H1 (cell line): ENCODE results near the gene SAFB2. TPM values are rescaled to one million over a fixed set of nuclear protein-coding genes. Genes with fewer than 3 reads are reported as not detected.

Experiments
- CTCF ChIA-PET: fragments of 300-600 bp; sonication (Branson Sonifier 250); formaldehyde crosslinking; loops from one replicate; lab custom pipeline; 2021; ENCODE audit not compliant: partially characterized antibody; lab: Charles Lee
- POLR2A ChIA-PET: fragments of 300-600 bp; sonication (Branson Sonifier 250); formaldehyde crosslinking; loops from one replicate; lab custom pipeline; 2021; ENCODE audit warnings: inconsistent platforms; ENCODE audit not compliant: partially characterized antibody; lab: Charles Lee
- DNase-seq, 2 experiments: peaks; one replicate each; pipeline versions ENCODE4 v3.0.0 to v3.0.0-alpha.2; 2010 to 2022; ENCODE audit warnings: low spot score in 2 of 2, low read depth in 1 of 2, mixed read lengths in 1 of 2
- FAIRE-seq: peaks from 2 replicates; lab custom pipeline; 2011; peaks lifted over from hg19 to GRCh38; lab: Jason Lieb, UNC
- H2AFZ ChIP-seq: 2 replicates; pipeline ENCODE4 v1.8.1; 2012; ENCODE audit warnings: low read length, inconsistent platforms
- H2AK5ac ChIP-seq: 2 replicates; pipeline ENCODE4 v1.6.1; 2013; ENCODE audit warnings: low read depth, low read length
- H2BK120ac ChIP-seq: replicated peaks from 2 replicates; pipeline ENCODE3; 2013; ENCODE audit warnings: low read depth, low read length, inconsistent platforms
- H2BK12ac ChIP-seq: 2 replicates; pipeline ENCODE4 v1.6.1; 2013; ENCODE audit warnings: low read depth, low read length
- H2BK15ac ChIP-seq: 2 replicates; pipeline ENCODE4 v1.6.1; 2013; ENCODE audit warnings: low read length
- H2BK20ac ChIP-seq: 2 replicates; pipeline ENCODE4 v1.6.1; 2013; ENCODE audit warnings: low read length
- H2BK5ac ChIP-seq: 2 replicates; pipeline ENCODE4 v1.6.1; 2013; ENCODE audit warnings: low read depth, low read length
- H3K14ac ChIP-seq: 2 replicates; pipeline ENCODE4 v1.6.1; 2013; ENCODE audit warnings: inconsistent platforms; ENCODE audit not compliant: insufficient read length
- H3K18ac ChIP-seq: 2 replicates; pipeline ENCODE4 v1.6.1; 2013; ENCODE audit warnings: low read length; ENCODE audit errors: extremely low read depth
- H3K23ac ChIP-seq: 2 replicates; pipeline ENCODE4 v1.6.1; 2013; ENCODE audit warnings: inconsistent platforms; ENCODE audit not compliant: insufficient read length
- H3K23me2 ChIP-seq: 2 replicates; pipeline ENCODE4 v1.6.1; 2013; ENCODE audit warnings: low read depth, low read length
- H3K27ac ChIP-seq: 2 replicates; pipeline ENCODE4 v1.6.1; 2011; ENCODE audit warnings: low read depth, low read length, inconsistent platforms
- H3K27me3 ChIP-seq, 4 experiments: replicated peaks in 1 of 4; 1 replicate in 1 of 4; 2 replicates in 3 of 4; pipeline versions ENCODE4 v1.6.1 to v1.8.1; 2011 to 2013; ENCODE audit warnings: low read length in 3 of 4, mild to moderate bottlenecking in 3 of 4, inconsistent platforms in 2 of 4, mixed read lengths in 2 of 4, moderate library complexity in 1 of 4; ENCODE audit not compliant: control insufficient read depth in 3 of 4, insufficient read depth in 3 of 4; ENCODE audit errors: extremely low read depth in 1 of 4
- H3K36me3 ChIP-seq, 4 experiments: 2 replicates each; pipeline versions ENCODE4 v1.6.1 to v1.8.1; 2011 to 2013; ENCODE audit warnings: mild to moderate bottlenecking in 4 of 4, low read length in 3 of 4, moderate library complexity in 2 of 4, control low read depth in 1 of 4, inconsistent platforms in 1 of 4; ENCODE audit not compliant: insufficient read depth in 4 of 4, control insufficient read depth in 2 of 4
- H3K4ac ChIP-seq: replicated peaks from 2 replicates; pipeline ENCODE3; 2013; ENCODE audit warnings: low read length, low read depth, mixed read lengths, inconsistent platforms; ENCODE audit not compliant: insufficient read length
- H3K4me1 ChIP-seq, 4 experiments: replicated peaks in 1 of 4; 1 replicate in 1 of 4; 2 replicates in 3 of 4; pipeline versions ENCODE4 v1.6.1 to v1.8.1; 2011 to 2013; ENCODE audit warnings: low read length in 3 of 4, inconsistent platforms in 2 of 4, mixed read lengths in 1 of 4; ENCODE audit not compliant: insufficient read depth in 4 of 4, control insufficient read depth in 3 of 4
- H3K4me2 ChIP-seq, 2 experiments: 2 replicates each; pipeline versions ENCODE4 v1.6.1 to v1.8.1; 2011 to 2013; ENCODE audit warnings: low read depth in 2 of 2, low read length in 2 of 2, control low read depth in 1 of 2, inconsistent platforms in 1 of 2, mild to moderate bottlenecking in 1 of 2; ENCODE audit not compliant: insufficient read depth in 1 of 2
- H3K4me3 ChIP-seq, 4 experiments: fragments of 200-600, 300-600 bp in 1 of 4; sonication (generic), shearing (Covaris generic), sonication (Bioruptor Twin) in 1 of 4; 2 replicates each; pipeline versions ENCODE4 v1.5.1 to v1.8.1; 2011 to 2016; ENCODE audit warnings: low read length in 4 of 4, low read depth in 3 of 4, control low read depth in 2 of 4, inconsistent platforms in 2 of 4, mild to moderate bottlenecking in 2 of 4, mixed read lengths in 1 of 4, moderate library complexity in 1 of 4; ENCODE audit not compliant: insufficient read depth in 2 of 4; ENCODE audit errors: extremely low read depth in 1 of 4
- H3K56ac ChIP-seq: replicated peaks from 2 replicates; pipeline ENCODE3; 2013; ENCODE audit warnings: low read depth, mild to moderate bottlenecking, mixed read lengths, low read length, inconsistent platforms; ENCODE audit not compliant: insufficient read length
- H3K79me1 ChIP-seq: 2 replicates; pipeline ENCODE4 v1.6.1; 2013; ENCODE audit warnings: low read depth, low read length, control low read depth
- H3K79me2 ChIP-seq, 2 experiments: 2 replicates each; pipeline versions ENCODE4 v1.6.1 to v1.8.1; 2012 to 2013; ENCODE audit warnings: low read length in 2 of 2, mild to moderate bottlenecking in 2 of 2, inconsistent platforms in 1 of 2; ENCODE audit not compliant: insufficient read depth in 2 of 2, control insufficient read depth in 1 of 2
- H3K9ac ChIP-seq, 4 experiments: replicated peaks in 1 of 4; 1 replicate in 1 of 4; 2 replicates in 3 of 4; pipeline versions ENCODE4 v1.6.1 to v1.8.1; 2011 to 2013; ENCODE audit warnings: low read depth in 3 of 4, low read length in 3 of 4, control low read depth in 2 of 4, mild to moderate bottlenecking in 2 of 4, moderate library complexity in 2 of 4, inconsistent platforms in 1 of 4; ENCODE audit errors: extremely low read depth in 1 of 4
- H3K9me3 ChIP-seq, 2 experiments: 2 replicates each; pipeline versions ENCODE4 v1.6.1 to v1.8.1; 2012 to 2013; ENCODE audit warnings: mild to moderate bottlenecking in 2 of 2, moderate library complexity in 2 of 2, control low read depth in 1 of 2, inconsistent platforms in 1 of 2, low read depth in 1 of 2, low read length in 1 of 2, mixed read lengths in 1 of 2; ENCODE audit not compliant: insufficient read depth in 2 of 2
- H4K20me1 ChIP-seq, 2 experiments: replicated peaks in 1 of 2; 2 replicates each; pipeline versions ENCODE3 to v1.8.1; 2011 to 2013; ENCODE audit warnings: inconsistent platforms in 2 of 2, low read length in 2 of 2, mild to moderate bottlenecking in 1 of 2; ENCODE audit not compliant: insufficient read depth in 2 of 2, control insufficient read depth in 1 of 2
- H4K5ac ChIP-seq: 2 replicates; pipeline ENCODE4 v1.6.1; 2013; ENCODE audit warnings: low read length, low read depth, mixed read lengths, inconsistent platforms; ENCODE audit not compliant: insufficient read length
- H4K8ac ChIP-seq: 2 replicates; pipeline ENCODE4 v1.8.0; 2013; ENCODE audit warnings: mild to moderate bottlenecking, moderate library complexity, low read length, inconsistent platforms; ENCODE audit not compliant: insufficient read depth; ENCODE audit errors: extremely low read depth
- H4K91ac ChIP-seq: replicated peaks from 2 replicates; pipeline ENCODE3; 2013; ENCODE audit warnings: low read length, mixed read lengths, inconsistent platforms; ENCODE audit not compliant: insufficient read length
- EGR1 ChIP-seq: IDR thresholded peaks from 2 replicates; pipeline ENCODE4 v1.6.1; 2011; ENCODE audit warnings: low read depth, low read length, borderline replicate concordance
- FOSL1 ChIP-seq: IDR thresholded peaks from 2 replicates; pipeline ENCODE4 v1.6.1; 2011; ENCODE audit warnings: mild to moderate bottlenecking, low read depth, low read length, moderate library complexity; ENCODE audit not compliant: insufficient read depth
- GTF2F1 ChIP-seq: IDR thresholded peaks from 2 replicates; pipeline ENCODE4 v1.6.1; 2012; ENCODE audit warnings: low read depth, low read length, improper control_type of control experiment, borderline replicate concordance
- KDM1A ChIP-seq: fragments of 200-600, 300-600 bp; sonication (generic); IDR thresholded peaks from 2 replicates; pipeline ENCODE4 v1.7.1; 2016; ENCODE audit warnings: mild to moderate bottlenecking, low read length, borderline replicate concordance
- KDM5A ChIP-seq: fragments of 200-600 bp; IDR thresholded peaks from 2 replicates; pipeline ENCODE4 v1.7.1; 2012; ENCODE audit warnings: mild to moderate bottlenecking, low read length, inconsistent platforms, mixed read lengths
- POU5F1 ChIP-seq: IDR thresholded peaks from 2 replicates; pipeline ENCODE4 v1.6.1; 2011; ENCODE audit warnings: low read depth, mild to moderate bottlenecking, low read length, moderate library complexity
- RAD21 ChIP-seq, 2 experiments: IDR thresholded peaks in 1 of 2; conservative IDR thresholded peaks in 1 of 2; 2 replicates each; pipeline ENCODE4 v1.6.1; 2011; ENCODE audit warnings: low read depth in 2 of 2, low read length in 2 of 2, improper control_type of control experiment in 1 of 2, inconsistent platforms in 1 of 2, mild to moderate bottlenecking in 1 of 2, moderate library complexity in 1 of 2
- SP4 ChIP-seq: IDR thresholded peaks from 2 replicates; pipeline ENCODE4 v1.6.1; 2012; ENCODE audit warnings: low read length, inconsistent platforms
- SRF ChIP-seq: IDR thresholded peaks from 2 replicates; pipeline ENCODE4 v1.6.1; 2011; ENCODE audit warnings: mild to moderate bottlenecking, low read depth, low read length, moderate library complexity
- TEAD4 ChIP-seq: IDR thresholded peaks from 2 replicates; pipeline ENCODE4 v1.6.1; 2012; ENCODE audit warnings: low read depth, low read length, inconsistent platforms, mixed read lengths
- WGBS, 2 experiments: shearing (Covaris generic) in 1 of 2; methylation state at CpG; one replicate each; pipeline versions ENCODE4 v1.1.6 to v1.1.7; 2013 to 2015; ENCODE audit warnings: low lambda C conversion rate in 2 of 2, mixed read lengths in 2 of 2, inconsistent platforms in 1 of 2, low coverage in 1 of 2, missing lambda C conversion rate in 1 of 2; ENCODE audit not compliant: insufficient replicate concordance in 2 of 2, insufficient coverage in 1 of 2, insufficient read length in 1 of 2; ENCODE audit errors: extremely low coverage in 1 of 2, missing lambda C conversion rate in 1 of 2; 5-methylcytosine and 5-hydroxymethylcytosine counted together
- polyA plus RNA-seq, 7 experiments: library from polyadenylated mRNA; depleted of rRNA in 3 of 7; stranded (reverse) in 5 of 7; unstranded in 2 of 7; fragments of >200 nt in 5 of 7; fragments of 200-250 nt in 2 of 7; gene quantifications; 1 replicate in 5 of 7; 2 replicates in 1 of 7; 4 replicates in 1 of 7; pipeline versions ENCODE4 v1.2.1 to v1.2.3, GENCODE V29; 2011 to 2013; ENCODE audit warnings: missing spikeins in 2 of 7, mixed read lengths in 2 of 7
- total RNA-seq: library from RNA; stranded (reverse); fragmentation: NEBNext Ultra II Directional; extraction: Animal tissue kit (Norgen Biotek cat#: 25700); gene quantifications from 2 replicates; pipeline ENCODE4 v1.2.1, GENCODE V29; 2021

SAFB2 gene
- total and polyA plus RNA-seq, 2 of the 8 experiments (the other 6 are each of a cell fraction or from before 2014, with no cell fraction given) = 14.8 to 63.8 TPM

DNA sequence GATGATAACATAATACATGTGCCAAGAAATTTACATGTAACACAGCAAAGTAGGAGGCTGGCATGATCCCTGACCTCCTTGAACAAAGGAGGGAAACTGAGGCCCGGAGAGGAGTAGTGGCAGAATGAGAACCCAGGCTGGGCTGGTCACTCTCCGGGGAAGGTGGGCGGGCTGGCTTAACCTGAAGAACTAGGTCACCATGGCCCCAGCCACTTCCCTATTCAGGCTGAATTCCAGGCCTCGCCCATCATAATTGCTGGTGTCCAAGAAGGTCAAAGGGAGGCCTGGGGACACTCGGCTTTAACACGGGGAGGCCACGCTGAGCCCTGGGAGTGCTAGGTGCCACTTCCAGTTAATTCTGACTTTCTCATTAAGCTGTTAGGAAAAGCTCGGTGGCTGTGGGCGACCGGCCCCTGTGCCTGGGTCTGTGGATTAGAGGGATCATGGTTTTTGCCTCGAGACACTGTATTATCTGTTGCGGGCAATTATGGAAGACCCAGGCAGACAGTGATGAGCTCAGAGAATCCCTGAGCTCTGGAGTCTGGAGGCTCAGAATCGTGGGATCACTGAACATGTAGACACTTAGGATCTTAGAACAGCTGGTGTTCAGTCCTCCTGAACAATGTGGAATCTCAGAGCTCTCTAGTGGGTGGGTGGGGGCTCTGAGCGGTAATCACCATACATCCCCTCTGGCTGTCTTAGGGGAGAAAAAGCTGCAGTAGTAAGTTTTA is 49.9 kb downstream of the SAFB2 start:
- CTCF ChIA-PET = interaction anchor here (0.7 to 1.9 kb wide), 6 partner anchors 10 to 68 kb away, joined by 3 to 20 read pairs (median 4); no protein-coding TSS in a partner anchor

More for the DNA sequence above, 49.9 kb downstream of the SAFB2 start:
- no peak overlapping the region for H2BK15ac ChIP-seq
- no peaks in the 10 kb centered on the region for H4K20me1 ChIP-seq
- H3K4me2 ChIP-seq = no peak overlapping the region
- no peak overlapping the region for H3K18ac ChIP-seq
- no peak overlapping the region for H2BK120ac ChIP-seq
- H2BK5ac ChIP-seq = no peak overlapping the region
- DNase-seq = no peak
- H2BK20ac ChIP-seq = no peak overlapping the region
- POLR2A ChIA-PET = interaction anchor here (1.4 to 2.0 kb wide), 2 partner anchors 11 to 13 kb away, joined by 3 to 6 read pairs; no protein-coding TSS in a partner anchor
- no peak overlapping the region for H4K5ac ChIP-seq
- no peak overlapping the region for H3K4ac ChIP-seq
- no peak overlapping the region for H2BK12ac ChIP-seq
- peaks cover 0 to 5% (median 3%) of the 10 kb centered on the region in 4 experiments; a peak in 4 of 7 replicates for H3K27me3 ChIP-seq
- H3K4me1 ChIP-seq = no peaks in the 10 kb centered on the region; a peak in 1 of 7 replicates
- no peaks in the 10 kb centered on the region for H3K36me3 ChIP-seq
- H3K14ac ChIP-seq = no peak overlapping the region
- no peak overlapping the region for H3K4me3 ChIP-seq
- no peak for FAIRE-seq
- 83% methylated on average over 14 of the region's 14 CpGs; no CpG with 5 or more reads in 1 of the 2 experiments for WGBS, 2 experiments
- no peaks in the 10 kb centered on the region for H3K9me3 ChIP-seq
- H4K8ac ChIP-seq = no peak overlapping the region
- H3K79me2 ChIP-seq = no peaks in the 10 kb centered on the region
- H2AFZ ChIP-seq = no peak overlapping the region
- H3K27ac ChIP-seq = no peak overlapping the region
- no peaks in the 10 kb centered on the region for H3K79me1 ChIP-seq
- H3K23ac ChIP-seq = no peak overlapping the region
- H4K91ac ChIP-seq = no peak overlapping the region
- no peak overlapping the region for H3K9ac ChIP-seq
- H2AK5ac ChIP-seq = no peak overlapping the region
- TF ChIP-seq GTF2F1 (no peak), TEAD4 (no peak), KDM1A (no peak), POU5F1 (no peak), RAD21 (IDR thresholded peaks at IDR 0.05 in 1 of 2, conservative IDR thresholded peaks at IDR 0.05 in 1 of 2; ENCODE audit: low read depth in 2 of 2, low read length in 2 of 2) (no peak), EGR1 (no peak), KDM5A (no peak), FOSL1 (no peak), SP4 (no peak), SRF (no peak)
- H3K56ac ChIP-seq = no peak overlapping the region
- H3K23me2 ChIP-seq = peaks cover under 1% of the 10 kb centered on the region; the same call in 1 of the 2 replicates
